CD4-positive, alpha-beta T cell treated with Interleukin-15 for 1 hour (primary cell): ENCODE data around the gene DTYMK.
A peak's percentile ranks its signal among the peaks of the same experiment; 100 is the strongest.
"Not testable (repeated sequence)": the region's sequence is repeated elsewhere in the genome, so short reads cannot be mapped to it uniquely, and the experiment has no call there.

Experiments
- DNase-seq: peaks from one replicate; pipeline ENCODE4 v3.0.0-alpha.2; 2020

DTYMK gene

GRCh38 chr2:241671457-241672240, 15.0 kb downstream of the DTYMK start:
- no peak for DNase-seq

- no peak for DNase-seq
These were observed 16.1 kb downstream of the DTYMK start for GRCh38 chr2:241670333-241671110.

- no peak for DNase-seq
These were observed 17.8 kb downstream of the DTYMK start for GRCh38 chr2:241668839-241669238.

GRCh38 chr2:241668354-241668753, 18.3 kb downstream of the DTYMK start:
- no peak for DNase-seq

- no peak for DNase-seq
These were observed 19.8 kb downstream of the DTYMK start for GRCh38 chr2:241666627-241667400.

GRCh38 chr2:241665731-241666440, 20.7 kb downstream of the DTYMK start:
- no peak for DNase-seq

- not testable (repeated sequence) for DNase-seq
These were observed 23.9 kb downstream of the DTYMK start for GRCh38 chr2:241662731-241663130.

- DNase-seq: no peak
These were observed 25.9 kb downstream of the DTYMK start for GRCh38 chr2:241660593-241661213.

GRCh38 chr2:241659150-241659739, 27.4 kb downstream of the DTYMK start:
- DNase-seq: peak; percentile 25

- DNase-seq: no peak
These were observed 28.3 kb downstream of the DTYMK start for GRCh38 chr2:241658296-241658695.

- DNase-seq: no peak
These were observed 28.8 kb downstream of the DTYMK start for GRCh38 chr2:241657786-241658254.

GRCh38 chr2:241656190-241656741, 30.3 kb downstream of the DTYMK start:
- DNase-seq: no peak

- DNase-seq: no peak
These were observed 31.0 kb downstream of the DTYMK start for GRCh38 chr2:241655516-241656189.

GRCh38 chr2:241654551-241654950, 32.1 kb downstream of the DTYMK start:
- DNase-seq: no peak

- DNase-seq: no peak
These were observed 33.3 kb downstream of the DTYMK start for GRCh38 chr2:241653210-241653750.

- DNase-seq: no peak
These were observed 33.9 kb downstream of the DTYMK start for GRCh38 chr2:241652722-241653121.

- no peak for DNase-seq
These were observed 34.5 kb downstream of the DTYMK start for GRCh38 chr2:241652142-241652541.

GRCh38 chr2:241649927-241650326, 36.7 kb downstream of the DTYMK start:
- DNase-seq: no peak

- no peak for DNase-seq
These were observed 37.2 kb downstream of the DTYMK start for GRCh38 chr2:241649404-241649803.

GRCh38 chr2:241648453-241648852, 38.2 kb downstream of the DTYMK start:
- DNase-seq: no peak
